Measurements from ENCODE around the gene NHSL2. TPM values are rescaled to one million over a fixed set of nuclear protein-coding genes. Genes with fewer than 3 reads are reported as not detected.

NHSL2 gene
- total and polyA plus RNA-seq, 2 of the 13 experiments (the other 11 are each of a cell fraction or from before 2014, with no cell fraction given), result not detected

DNA sequence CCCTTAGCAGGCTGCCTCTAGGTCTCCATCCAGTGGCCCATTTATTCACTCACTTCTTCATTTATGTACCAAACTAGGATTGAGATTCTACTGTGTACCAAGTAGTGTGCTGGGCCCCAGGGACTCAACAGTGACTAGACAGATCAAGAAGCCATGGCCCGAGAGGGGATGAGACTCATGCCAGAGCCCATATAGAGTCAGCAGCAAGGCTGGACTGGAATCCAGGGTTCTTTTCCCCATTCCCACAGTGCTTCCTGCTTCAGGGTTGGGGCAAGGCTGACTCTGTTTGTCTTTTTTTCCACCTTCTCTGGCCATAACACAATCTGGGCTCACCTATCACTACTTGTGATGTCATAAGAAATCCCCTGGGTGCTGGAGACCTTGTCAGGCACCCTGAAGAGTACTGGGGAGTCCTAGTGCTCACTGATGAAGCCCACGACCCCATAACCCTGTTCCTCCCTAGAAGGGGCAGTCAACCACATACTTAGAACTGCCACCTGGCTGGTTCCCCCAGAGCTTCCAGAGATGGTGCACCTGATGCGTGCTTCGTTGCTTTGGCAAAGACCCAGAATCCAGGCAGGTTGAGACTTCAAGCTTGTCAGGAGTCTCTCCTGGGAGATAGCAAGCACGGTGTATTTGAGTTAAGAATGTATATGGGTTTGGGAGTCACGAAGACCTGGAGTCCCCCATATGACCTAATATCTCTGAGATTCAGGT, 214.8 kb downstream of the NHSL2 start (continued):
- TF ChIP-seq ZNF460 (CRISPR knock-in tag; IDR thresholded peaks at IDR 0.05; ENCODE audit: borderline replicate concordance) (no peak), ZNF746 (CRISPR knock-in tag; IDR thresholded peaks at IDR 0.05) (no peak), ZNF232 (CRISPR knock-in tag; IDR thresholded peaks at IDR 0.05; ENCODE audit: borderline replicate concordance) (no peak)
- TF ChIP-seq, protein P1, sequence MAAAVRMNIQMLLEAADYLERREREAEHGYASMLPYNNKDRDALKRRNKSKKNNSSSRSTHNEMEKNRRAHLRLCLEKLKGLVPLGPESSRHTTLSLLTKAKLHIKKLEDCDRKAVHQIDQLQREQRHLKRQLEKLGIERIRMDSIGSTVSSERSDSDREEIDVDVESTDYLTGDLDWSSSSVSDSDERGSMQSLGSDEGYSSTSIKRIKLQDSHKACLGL (CRISPR knock-in tag; IDR thresholded peaks at IDR 0.05), result no peak
- TF ChIP-seq, protein P2, sequence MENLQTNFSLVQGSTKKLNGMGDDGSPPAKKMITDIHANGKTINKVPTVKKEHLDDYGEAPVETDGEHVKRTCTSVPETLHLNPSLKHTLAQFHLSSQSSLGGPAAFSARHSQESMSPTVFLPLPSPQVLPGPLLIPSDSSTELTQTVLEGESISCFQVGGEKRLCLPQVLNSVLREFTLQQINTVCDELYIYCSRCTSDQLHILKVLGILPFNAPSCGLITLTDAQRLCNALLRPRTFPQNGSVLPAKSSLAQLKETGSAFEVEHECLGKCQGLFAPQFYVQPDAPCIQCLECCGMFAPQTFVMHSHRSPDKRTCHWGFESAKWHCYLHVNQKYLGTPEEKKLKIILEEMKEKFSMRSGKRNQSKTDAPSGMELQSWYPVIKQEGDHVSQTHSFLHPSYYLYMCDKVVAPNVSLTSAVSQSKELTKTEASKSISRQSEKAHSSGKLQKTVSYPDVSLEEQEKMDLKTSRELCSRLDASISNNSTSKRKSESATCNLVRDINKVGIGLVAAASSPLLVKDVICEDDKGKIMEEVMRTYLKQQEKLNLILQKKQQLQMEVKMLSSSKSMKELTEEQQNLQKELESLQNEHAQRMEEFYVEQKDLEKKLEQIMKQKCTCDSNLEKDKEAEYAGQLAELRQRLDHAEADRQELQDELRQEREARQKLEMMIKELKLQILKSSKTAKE (CRISPR knock-in tag; IDR thresholded peaks at IDR 0.05; ENCODE audit: borderline replicate concordance), result no peak
- TF ChIP-seq, protein P3, sequence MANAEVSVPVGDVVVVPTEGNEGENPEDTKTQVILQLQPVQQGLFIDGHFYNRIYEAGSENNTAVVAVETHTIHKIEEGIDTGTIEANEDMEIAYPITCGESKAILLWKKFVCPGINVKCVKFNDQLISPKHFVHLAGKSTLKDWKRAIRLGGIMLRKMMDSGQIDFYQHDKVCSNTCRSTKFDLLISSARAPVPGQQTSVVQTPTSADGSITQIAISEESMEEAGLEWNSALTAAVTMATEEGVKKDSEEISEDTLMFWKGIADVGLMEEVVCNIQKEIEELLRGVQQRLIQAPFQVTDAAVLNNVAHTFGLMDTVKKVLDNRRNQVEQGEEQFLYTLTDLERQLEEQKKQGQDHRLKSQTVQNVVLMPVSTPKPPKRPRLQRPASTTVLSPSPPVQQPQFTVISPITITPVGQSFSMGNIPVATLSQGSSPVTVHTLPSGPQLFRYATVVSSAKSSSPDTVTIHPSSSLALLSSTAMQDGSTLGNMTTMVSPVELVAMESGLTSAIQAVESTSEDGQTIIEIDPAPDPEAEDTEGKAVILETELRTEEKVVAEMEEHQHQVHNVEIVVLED (CRISPR knock-in tag; IDR thresholded peaks at IDR 0.05; ENCODE audit: borderline replicate concordance), result no peak
- TF ChIP-seq, protein P4, sequence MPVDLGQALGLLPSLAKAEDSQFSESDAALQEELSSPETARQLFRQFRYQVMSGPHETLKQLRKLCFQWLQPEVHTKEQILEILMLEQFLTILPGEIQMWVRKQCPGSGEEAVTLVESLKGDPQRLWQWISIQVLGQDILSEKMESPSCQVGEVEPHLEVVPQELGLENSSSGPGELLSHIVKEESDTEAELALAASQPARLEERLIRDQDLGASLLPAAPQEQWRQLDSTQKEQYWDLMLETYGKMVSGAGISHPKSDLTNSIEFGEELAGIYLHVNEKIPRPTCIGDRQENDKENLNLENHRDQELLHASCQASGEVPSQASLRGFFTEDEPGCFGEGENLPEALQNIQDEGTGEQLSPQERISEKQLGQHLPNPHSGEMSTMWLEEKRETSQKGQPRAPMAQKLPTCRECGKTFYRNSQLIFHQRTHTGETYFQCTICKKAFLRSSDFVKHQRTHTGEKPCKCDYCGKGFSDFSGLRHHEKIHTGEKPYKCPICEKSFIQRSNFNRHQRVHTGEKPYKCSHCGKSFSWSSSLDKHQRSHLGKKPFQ (CRISPR knock-in tag; IDR thresholded peaks at IDR 0.05; ENCODE audit: insufficient replicate concordance), result no peak

All from HepG2 (cell line).